Neural cell (in vitro differentiated cells): Measurements from ENCODE around the gene TCF12.

ENCODE experiments used
- EP300 ChIP-seq: fragments of 450-650 bp; conservative IDR thresholded peaks from 2 replicates; pipeline ENCODE4 v1.6.1; 2014; ENCODE audit warnings: antibody characterized with exemption, mild to moderate bottlenecking, moderate library complexity; ENCODE audit not compliant: poor library complexity, severe bottlenecking
- EZH2 ChIP-seq: fragments of 200-600, 300-800 bp; shearing (Covaris generic), sonication (generic); IDR thresholded peaks from 2 replicates; pipeline ENCODE4 v1.6.1; 2014; ENCODE audit warnings: antibody characterized with exemption, low read length, borderline replicate concordance, mild to moderate bottlenecking; ENCODE audit not compliant: insufficient read depth, poor library complexity, severe bottlenecking
- MXI1 ChIP-seq: fragments of 450-650 bp; conservative IDR thresholded peaks from 2 replicates; pipeline ENCODE4 v1.6.1; 2014; ENCODE audit warnings: antibody characterized with exemption, mild to moderate bottlenecking; ENCODE audit not compliant: poor library complexity, severe bottlenecking
- POLR2AphosphoS5 ChIP-seq: IDR thresholded peaks from 2 replicates; pipeline ENCODE4 v1.6.1; 2012
- RAD21 ChIP-seq: fragments of 450-650 bp; conservative IDR thresholded peaks from 2 replicates; pipeline ENCODE4 v1.6.1; 2014; ENCODE audit warnings: antibody characterized with exemption, mild to moderate bottlenecking, moderate library complexity
- SMC3 ChIP-seq: fragments of 450-650 bp; conservative IDR thresholded peaks from 2 replicates; pipeline ENCODE4 v1.6.1; 2014; ENCODE audit warnings: antibody characterized with exemption, mild to moderate bottlenecking, moderate library complexity; ENCODE audit not compliant: poor library complexity
- TF ChIP-seq, protein P1 (sequence below): fragments of 450-650 bp; IDR thresholded peaks from 2 replicates; pipeline ENCODE4 v1.5.1; 2014; ENCODE audit warnings: antibody characterized with exemption, mild to moderate bottlenecking, moderate library complexity; ENCODE audit not compliant: poor library complexity, severe bottlenecking
- TF ChIP-seq, protein P2 (sequence below): IDR thresholded peaks from 2 replicates; pipeline ENCODE4 v1.6.1; 2012; ENCODE audit warnings: borderline replicate concordance

DNA sequence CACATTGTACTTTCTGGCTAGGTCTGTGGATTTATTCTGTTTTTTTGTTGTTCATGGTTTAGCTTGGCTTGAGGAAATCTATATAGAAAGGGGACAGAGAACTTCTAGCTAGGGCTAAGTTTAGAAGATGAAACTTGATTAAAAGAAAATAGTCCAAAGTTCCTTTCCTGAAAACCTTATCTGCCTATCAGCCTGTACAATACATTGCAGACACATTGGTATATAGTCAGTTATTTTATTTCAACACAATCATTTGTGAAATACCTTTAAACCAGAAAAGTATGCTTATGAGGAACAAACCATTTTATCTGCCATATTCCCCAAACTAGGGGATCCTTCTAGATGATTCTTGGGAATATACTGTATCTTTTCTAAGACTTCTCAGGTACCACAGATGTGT is 310.6 kb downstream of the TCF12 start:
- TF ChIP-seq SMC3 (no peak), POLR2AphosphoS5 (no peak), EP300 (no peak), EZH2 (no peak), RAD21 (no peak), MXI1 (no peak)
- TF ChIP-seq, protein P1, sequence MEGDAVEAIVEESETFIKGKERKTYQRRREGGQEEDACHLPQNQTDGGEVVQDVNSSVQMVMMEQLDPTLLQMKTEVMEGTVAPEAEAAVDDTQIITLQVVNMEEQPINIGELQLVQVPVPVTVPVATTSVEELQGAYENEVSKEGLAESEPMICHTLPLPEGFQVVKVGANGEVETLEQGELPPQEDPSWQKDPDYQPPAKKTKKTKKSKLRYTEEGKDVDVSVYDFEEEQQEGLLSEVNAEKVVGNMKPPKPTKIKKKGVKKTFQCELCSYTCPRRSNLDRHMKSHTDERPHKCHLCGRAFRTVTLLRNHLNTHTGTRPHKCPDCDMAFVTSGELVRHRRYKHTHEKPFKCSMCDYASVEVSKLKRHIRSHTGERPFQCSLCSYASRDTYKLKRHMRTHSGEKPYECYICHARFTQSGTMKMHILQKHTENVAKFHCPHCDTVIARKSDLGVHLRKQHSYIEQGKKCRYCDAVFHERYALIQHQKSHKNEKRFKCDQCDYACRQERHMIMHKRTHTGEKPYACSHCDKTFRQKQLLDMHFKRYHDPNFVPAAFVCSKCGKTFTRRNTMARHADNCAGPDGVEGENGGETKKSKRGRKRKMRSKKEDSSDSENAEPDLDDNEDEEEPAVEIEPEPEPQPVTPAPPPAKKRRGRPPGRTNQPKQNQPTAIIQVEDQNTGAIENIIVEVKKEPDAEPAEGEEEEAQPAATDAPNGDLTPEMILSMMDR = no peak
- TF ChIP-seq, protein P2, sequence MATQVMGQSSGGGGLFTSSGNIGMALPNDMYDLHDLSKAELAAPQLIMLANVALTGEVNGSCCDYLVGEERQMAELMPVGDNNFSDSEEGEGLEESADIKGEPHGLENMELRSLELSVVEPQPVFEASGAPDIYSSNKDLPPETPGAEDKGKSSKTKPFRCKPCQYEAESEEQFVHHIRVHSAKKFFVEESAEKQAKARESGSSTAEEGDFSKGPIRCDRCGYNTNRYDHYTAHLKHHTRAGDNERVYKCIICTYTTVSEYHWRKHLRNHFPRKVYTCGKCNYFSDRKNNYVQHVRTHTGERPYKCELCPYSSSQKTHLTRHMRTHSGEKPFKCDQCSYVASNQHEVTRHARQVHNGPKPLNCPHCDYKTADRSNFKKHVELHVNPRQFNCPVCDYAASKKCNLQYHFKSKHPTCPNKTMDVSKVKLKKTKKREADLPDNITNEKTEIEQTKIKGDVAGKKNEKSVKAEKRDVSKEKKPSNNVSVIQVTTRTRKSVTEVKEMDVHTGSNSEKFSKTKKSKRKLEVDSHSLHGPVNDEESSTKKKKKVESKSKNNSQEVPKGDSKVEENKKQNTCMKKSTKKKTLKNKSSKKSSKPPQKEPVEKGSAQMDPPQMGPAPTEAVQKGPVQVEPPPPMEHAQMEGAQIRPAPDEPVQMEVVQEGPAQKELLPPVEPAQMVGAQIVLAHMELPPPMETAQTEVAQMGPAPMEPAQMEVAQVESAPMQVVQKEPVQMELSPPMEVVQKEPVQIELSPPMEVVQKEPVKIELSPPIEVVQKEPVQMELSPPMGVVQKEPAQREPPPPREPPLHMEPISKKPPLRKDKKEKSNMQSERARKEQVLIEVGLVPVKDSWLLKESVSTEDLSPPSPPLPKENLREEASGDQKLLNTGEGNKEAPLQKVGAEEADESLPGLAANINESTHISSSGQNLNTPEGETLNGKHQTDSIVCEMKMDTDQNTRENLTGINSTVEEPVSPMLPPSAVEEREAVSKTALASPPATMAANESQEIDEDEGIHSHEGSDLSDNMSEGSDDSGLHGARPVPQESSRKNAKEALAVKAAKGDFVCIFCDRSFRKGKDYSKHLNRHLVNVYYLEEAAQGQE = no peak
